Effector memory CD4-positive, alpha-beta T cell (primary cell): Measurements from ENCODE around the gene TERB1.

Source experiments
- DNase-seq, 3 donors: peaks; one replicate each; pipeline ENCODE4 v3.0.0-alpha.2; 2020
- H3K27ac ChIP-seq: 2 replicates; pipeline ENCODE4 v1.7.0; 2013; ENCODE audit warnings: mild to moderate bottlenecking, low read length, moderate library complexity; ENCODE audit not compliant: insufficient read depth, poor library complexity, severe bottlenecking
- H3K27me3 ChIP-seq: replicated peaks from 2 replicates; pipeline ENCODE4 v1.7.0; 2013; ENCODE audit warnings: mild to moderate bottlenecking, low read length; ENCODE audit not compliant: insufficient read depth, control insufficient read depth, poor library complexity, severe bottlenecking
- H3K36me3 ChIP-seq: 2 replicates; pipeline ENCODE4 v1.7.0; 2013; ENCODE audit warnings: mild to moderate bottlenecking, low read length, moderate library complexity; ENCODE audit not compliant: control insufficient read depth, insufficient read depth
- H3K4me1 ChIP-seq: 2 replicates; pipeline ENCODE4 v1.7.0; 2013; ENCODE audit warnings: low read length, mild to moderate bottlenecking; ENCODE audit not compliant: control insufficient read depth, insufficient read depth, poor library complexity, severe bottlenecking
- H3K4me3 ChIP-seq: 2 replicates; pipeline ENCODE4 v1.7.0; 2013; ENCODE audit warnings: low read length, low read depth, mild to moderate bottlenecking; ENCODE audit not compliant: insufficient read depth, poor library complexity, severe bottlenecking
- H3K9me3 ChIP-seq: 2 replicates; pipeline ENCODE4 v1.7.0; 2013; ENCODE audit warnings: mild to moderate bottlenecking, low read length, moderate library complexity; ENCODE audit not compliant: control insufficient read depth

Gene TERB1

GRCh38 chr16:66713076-66713475 lies 88.3 kb downstream of the TERB1 start:
- Histone ChIP-seq H3K36me3 (no peaks in the 10 kb centered on the region), H3K27ac (no peak overlapping the region), H3K27me3 (no peaks in the 10 kb centered on the region), H3K4me1 (no peaks in the 10 kb centered on the region), H3K4me3 (no peak overlapping the region), H3K9me3 (no peaks in the 10 kb centered on the region)
- no peak for DNase-seq

GRCh38 chr16:66712512-66712911 lies 88.9 kb downstream of the TERB1 start:
- no peak overlapping the region for H3K27ac ChIP-seq
- no peaks in the 10 kb centered on the region for H3K36me3 ChIP-seq
- H3K4me1 ChIP-seq, result no peaks in the 10 kb centered on the region
- H3K9me3 ChIP-seq, result no peaks in the 10 kb centered on the region
- H3K4me3 ChIP-seq, result no peak overlapping the region
- DNase-seq, result no peak
- H3K27me3 ChIP-seq, result no peaks in the 10 kb centered on the region

DNA sequence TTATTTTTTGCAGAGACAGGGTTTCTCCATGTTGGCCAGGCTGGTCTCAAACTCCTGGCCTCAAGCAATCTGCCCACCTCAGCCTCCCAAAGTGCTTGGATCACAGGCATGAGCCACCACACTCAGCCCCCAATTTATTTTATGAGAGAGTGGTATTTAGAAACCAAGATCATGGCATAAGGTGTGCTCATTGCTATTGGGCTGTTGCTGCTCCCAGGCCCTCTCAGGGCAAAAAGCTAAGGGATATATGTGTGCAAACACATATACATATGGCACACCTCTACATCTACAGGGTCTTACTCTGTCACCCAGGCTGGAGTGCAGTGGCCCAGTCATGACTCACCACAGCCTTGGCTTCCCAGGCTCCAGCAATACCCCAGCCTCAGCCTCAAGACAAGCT lies 89.8 kb downstream of the TERB1 start:
- no peak for DNase-seq
- Histone ChIP-seq H3K27ac (no peak overlapping the region), H3K4me1 (no peaks in the 10 kb centered on the region), H3K4me3 (no peak overlapping the region), H3K36me3 (no peaks in the 10 kb centered on the region), H3K9me3 (no peaks in the 10 kb centered on the region), H3K27me3 (no peaks in the 10 kb centered on the region)

- H3K9me3 ChIP-seq, result no peaks in the 10 kb centered on the region
- H3K27me3 ChIP-seq, result no peaks in the 10 kb centered on the region
- no peaks in the 10 kb centered on the region for H3K36me3 ChIP-seq
- no peak for DNase-seq
- H3K4me1 ChIP-seq, result no peaks in the 10 kb centered on the region
- H3K27ac ChIP-seq, result no peak overlapping the region
- H3K4me3 ChIP-seq, result no peak overlapping the region
Measured at GRCh38 chr16:66706506-66706880, 94.9 kb downstream of the TERB1 start.

GRCh38 chr16:66705790-66706505 lies 95.4 kb downstream of the TERB1 start:
- no peak for DNase-seq
- H3K9me3 ChIP-seq, result no peaks in the 10 kb centered on the region
- no peak overlapping the region for H3K27ac ChIP-seq
- no peaks in the 10 kb centered on the region for H3K4me1 ChIP-seq
- no peaks in the 10 kb centered on the region for H3K27me3 ChIP-seq
- H3K4me3 ChIP-seq, result no peak overlapping the region
- no peaks in the 10 kb centered on the region for H3K36me3 ChIP-seq
